Measurements from ENCODE around the gene RNF169.

Gene RNF169

DNA sequence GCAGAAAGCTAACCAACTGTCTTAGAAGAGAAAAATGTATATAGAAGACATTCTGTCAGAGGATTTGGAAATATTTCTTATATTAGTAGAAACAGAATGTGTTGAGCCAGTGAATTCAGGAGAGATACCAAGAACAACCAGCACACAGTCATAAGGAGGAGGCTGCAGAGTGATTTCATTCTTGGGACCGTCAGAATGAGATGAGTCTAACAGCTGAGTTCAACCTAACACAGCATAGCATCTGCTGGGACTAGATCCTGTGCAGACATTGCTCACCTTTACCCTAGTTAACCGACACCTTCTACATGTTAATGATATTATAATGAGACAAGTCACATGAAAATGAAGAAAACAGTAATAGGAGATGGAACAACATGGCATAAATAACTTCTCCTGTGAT is 114.8 kb downstream of the RNF169 start:
- H3K27ac ChIP-seq = no peak overlapping the region
- TF ChIP-seq, protein P1, sequence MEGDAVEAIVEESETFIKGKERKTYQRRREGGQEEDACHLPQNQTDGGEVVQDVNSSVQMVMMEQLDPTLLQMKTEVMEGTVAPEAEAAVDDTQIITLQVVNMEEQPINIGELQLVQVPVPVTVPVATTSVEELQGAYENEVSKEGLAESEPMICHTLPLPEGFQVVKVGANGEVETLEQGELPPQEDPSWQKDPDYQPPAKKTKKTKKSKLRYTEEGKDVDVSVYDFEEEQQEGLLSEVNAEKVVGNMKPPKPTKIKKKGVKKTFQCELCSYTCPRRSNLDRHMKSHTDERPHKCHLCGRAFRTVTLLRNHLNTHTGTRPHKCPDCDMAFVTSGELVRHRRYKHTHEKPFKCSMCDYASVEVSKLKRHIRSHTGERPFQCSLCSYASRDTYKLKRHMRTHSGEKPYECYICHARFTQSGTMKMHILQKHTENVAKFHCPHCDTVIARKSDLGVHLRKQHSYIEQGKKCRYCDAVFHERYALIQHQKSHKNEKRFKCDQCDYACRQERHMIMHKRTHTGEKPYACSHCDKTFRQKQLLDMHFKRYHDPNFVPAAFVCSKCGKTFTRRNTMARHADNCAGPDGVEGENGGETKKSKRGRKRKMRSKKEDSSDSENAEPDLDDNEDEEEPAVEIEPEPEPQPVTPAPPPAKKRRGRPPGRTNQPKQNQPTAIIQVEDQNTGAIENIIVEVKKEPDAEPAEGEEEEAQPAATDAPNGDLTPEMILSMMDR (conservative IDR thresholded peaks at IDR 0.05) = no peak

DNA sequence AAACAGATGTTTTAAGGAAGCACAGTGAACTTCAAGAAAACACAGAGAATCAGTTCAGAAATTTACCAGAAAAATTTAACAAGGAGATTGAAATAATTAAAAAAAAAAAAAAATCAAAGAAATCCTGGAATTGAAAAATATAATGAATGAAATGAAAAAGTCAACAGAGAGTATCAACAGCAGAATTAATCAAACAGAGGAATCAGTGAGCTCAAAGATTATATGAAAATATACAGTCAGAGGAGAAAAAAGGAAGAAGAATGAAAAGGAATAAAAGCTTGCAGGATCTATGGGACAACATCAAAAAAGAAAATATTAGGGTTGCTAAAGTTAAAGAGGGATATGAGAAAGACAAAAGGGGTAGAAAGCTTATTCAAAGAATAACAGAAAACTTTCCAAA is 117.9 kb downstream of the RNF169 start:
- no peak overlapping the region for H3K27ac ChIP-seq
- TF ChIP-seq, protein P1 (conservative IDR thresholded peaks at IDR 0.05) = no peak

DNA sequence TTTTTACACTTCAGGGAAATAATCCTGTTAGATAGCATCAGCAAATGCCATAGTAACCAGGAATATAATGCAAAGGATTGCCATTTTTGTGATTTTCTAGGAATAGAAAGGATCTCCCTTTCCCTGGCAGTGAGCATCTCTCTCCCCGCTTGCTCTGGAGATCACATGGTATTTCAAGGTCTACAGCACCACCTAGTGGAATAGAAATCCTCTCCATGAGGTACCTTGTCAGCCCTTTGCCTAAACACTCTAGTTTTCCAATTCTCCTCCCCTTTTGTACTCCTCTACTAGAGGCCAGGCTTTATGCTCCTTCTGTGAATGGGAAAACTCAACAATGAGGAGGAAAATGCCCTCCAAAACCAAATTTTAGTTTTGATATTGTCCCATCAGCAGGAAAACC is 121.8 kb downstream of the RNF169 start:
- TF ChIP-seq, protein P1 (conservative IDR thresholded peaks at IDR 0.05) = no peak
- H3K27ac ChIP-seq = no peak overlapping the region

DNA sequence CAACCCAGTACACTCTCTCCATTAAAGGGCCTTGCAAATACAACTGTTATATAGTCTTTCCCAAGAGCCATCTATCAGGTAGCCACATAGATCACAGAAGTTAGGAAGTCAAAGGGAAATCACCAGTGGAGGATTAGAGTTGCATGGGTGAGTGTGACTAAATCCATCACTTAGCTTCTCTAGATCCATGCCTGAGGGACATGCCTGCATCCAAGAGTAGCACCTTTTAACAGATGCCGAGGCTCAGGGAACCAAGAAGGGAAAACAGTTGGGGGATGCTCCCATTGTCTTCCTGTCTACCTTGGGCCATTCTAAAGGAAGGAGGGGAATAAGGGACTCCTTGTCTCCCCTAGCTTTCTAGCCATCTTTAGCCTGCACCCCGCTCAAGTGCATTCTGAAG is 122.4 kb downstream of the RNF169 start:
- H3K27ac ChIP-seq = no peak overlapping the region
- TF ChIP-seq, protein P1 (conservative IDR thresholded peaks at IDR 0.05) = no peak

DNA sequence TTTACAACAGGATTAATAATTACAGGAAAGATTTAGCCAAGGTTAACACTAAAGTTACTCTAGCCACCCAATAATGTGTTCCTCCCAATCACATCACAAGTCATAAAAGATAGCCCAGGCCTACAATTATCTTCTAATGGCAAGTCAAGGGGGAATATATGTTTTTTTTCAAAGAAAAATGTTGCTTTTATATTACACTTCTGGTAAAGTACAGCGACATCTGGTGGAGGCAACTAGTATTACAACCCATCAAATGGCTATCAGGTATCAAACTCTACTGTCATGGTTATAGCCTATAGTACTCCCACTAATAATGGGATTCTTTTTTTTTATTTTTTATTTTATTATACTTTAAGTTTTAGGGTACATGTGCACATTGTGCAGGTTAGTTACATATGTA is 128.5 kb downstream of the RNF169 start:
- TF ChIP-seq, protein P1 (conservative IDR thresholded peaks at IDR 0.05) = peak; percentile 46; the same call in 1 of the 2 replicates
- no peak overlapping the region for H3K27ac ChIP-seq

Data from VCaP (cell line).